Endothelial cell of umbilical vein (primary cell): Measurements from ENCODE around the gene SPARC.

Experiments used
- POLR2AphosphoS5 ChIP-seq: IDR thresholded peaks from 2 replicates; pipeline ENCODE4 v1.6.1; 2012; ENCODE audit warnings: low read depth, mild to moderate bottlenecking, control low read depth, low read length, moderate library complexity; ENCODE audit not compliant: insufficient read depth
- TF ChIP-seq, protein P1 (sequence below), 2 donors: IDR thresholded peaks; 1 replicate in 1 of 2; 2 replicates in 1 of 2; pipeline ENCODE4 v1.5.1; 2011; ENCODE audit warnings: low read length in 2 of 2, mild to moderate bottlenecking in 2 of 2, moderate library complexity in 2 of 2, control low read depth in 1 of 2, inconsistent platforms in 1 of 2, low read depth in 1 of 2; ENCODE audit not compliant: insufficient read depth in 1 of 2; ENCODE audit errors: extremely low read depth in 1 of 2

DNA sequence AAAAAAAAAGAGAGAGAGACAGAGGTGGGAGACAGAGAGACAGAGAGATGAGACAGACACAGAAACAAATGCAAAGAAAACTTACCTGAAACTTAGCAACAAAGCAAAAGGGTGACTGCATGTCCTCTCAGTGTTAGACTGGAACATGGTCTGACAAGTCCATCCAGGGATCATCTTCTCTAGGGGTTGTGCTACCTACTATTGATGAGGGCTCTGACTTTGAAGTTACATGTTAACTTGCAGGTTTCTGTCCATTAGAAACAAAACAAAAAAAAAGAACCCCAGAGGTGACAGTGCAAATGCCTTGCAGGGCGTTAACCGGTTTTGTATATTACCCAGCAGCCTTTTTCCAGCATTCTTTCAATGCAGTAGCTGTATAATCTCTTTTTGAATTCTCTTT, 13.6 kb upstream of the SPARC start:
- TF ChIP-seq, protein P1, sequence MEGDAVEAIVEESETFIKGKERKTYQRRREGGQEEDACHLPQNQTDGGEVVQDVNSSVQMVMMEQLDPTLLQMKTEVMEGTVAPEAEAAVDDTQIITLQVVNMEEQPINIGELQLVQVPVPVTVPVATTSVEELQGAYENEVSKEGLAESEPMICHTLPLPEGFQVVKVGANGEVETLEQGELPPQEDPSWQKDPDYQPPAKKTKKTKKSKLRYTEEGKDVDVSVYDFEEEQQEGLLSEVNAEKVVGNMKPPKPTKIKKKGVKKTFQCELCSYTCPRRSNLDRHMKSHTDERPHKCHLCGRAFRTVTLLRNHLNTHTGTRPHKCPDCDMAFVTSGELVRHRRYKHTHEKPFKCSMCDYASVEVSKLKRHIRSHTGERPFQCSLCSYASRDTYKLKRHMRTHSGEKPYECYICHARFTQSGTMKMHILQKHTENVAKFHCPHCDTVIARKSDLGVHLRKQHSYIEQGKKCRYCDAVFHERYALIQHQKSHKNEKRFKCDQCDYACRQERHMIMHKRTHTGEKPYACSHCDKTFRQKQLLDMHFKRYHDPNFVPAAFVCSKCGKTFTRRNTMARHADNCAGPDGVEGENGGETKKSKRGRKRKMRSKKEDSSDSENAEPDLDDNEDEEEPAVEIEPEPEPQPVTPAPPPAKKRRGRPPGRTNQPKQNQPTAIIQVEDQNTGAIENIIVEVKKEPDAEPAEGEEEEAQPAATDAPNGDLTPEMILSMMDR (IDR thresholded peaks at IDR 0.05; ENCODE audit: extremely low read depth in 1 of 2, insufficient read depth in 1 of 2, low read depth in 1 of 2, low read length in 2 of 2) = no peak
- TF ChIP-seq POLR2AphosphoS5 = no peak
